ENCODE measurements around the gene SPHKAP.
A peak's percentile ranks its signal among the peaks of the same experiment; 100 is the strongest.
"Not testable (repeated sequence)": the region's sequence is repeated elsewhere in the genome, so short reads cannot be mapped to it uniquely, and the experiment has no call there.

The SPHKAP gene

GRCh38 chr2:228181098-228182019 lies at the start of gene SPHKAP:
TSS of gene SPHKAP (minus strand) at chr2:228181687. CDS start at chr2:228181598, 89 bp downstream.
- no peak for TF ChIP-seq POLR2A (IDR thresholded peaks at IDR 0.05; ENCODE audit: low read depth, low read length)
- DNase-seq (ENCODE audit: insufficient read length, low spot score) = no peak
- no peak for FAIRE-seq

- TF ChIP-seq POLR2A (IDR thresholded peaks at IDR 0.05; ENCODE audit: low read depth, low read length) = no peak
- FAIRE-seq (no peak), DNase-seq (ENCODE audit: insufficient read length, low spot score) (no peak)
Measured at GRCh38 chr2:228227466-228227865, 46.0 kb upstream of the SPHKAP start.

GRCh38 chr2:228224410-228224809 lies 42.9 kb upstream of the SPHKAP start:
- FAIRE-seq (no peak), DNase-seq (ENCODE audit: insufficient read length, low spot score) (no peak)
- TF ChIP-seq POLR2A (IDR thresholded peaks at IDR 0.05; ENCODE audit: low read depth, low read length) = no peak

- not testable (repeated sequence) for FAIRE-seq; DNase-seq (ENCODE audit: insufficient read length, low spot score)
Measured at GRCh38 chr2:228218593-228218992, 37.1 kb upstream of the SPHKAP start.

GRCh38 chr2:228197504-228197903 lies 16.0 kb upstream of the SPHKAP start:
- no peak for FAIRE-seq
- DNase-seq (ENCODE audit: insufficient read length, low spot score) = no peak
- no peak for TF ChIP-seq POLR2A (IDR thresholded peaks at IDR 0.05; ENCODE audit: low read depth, low read length)

GRCh38 chr2:228180181-228181097 lies 1.0 kb downstream of the SPHKAP start:
- no peak for FAIRE-seq
- no peak for TF ChIP-seq POLR2A (IDR thresholded peaks at IDR 0.05; ENCODE audit: low read depth, low read length)
- no peak for DNase-seq (ENCODE audit: insufficient read length, low spot score)

- FAIRE-seq (no peak), DNase-seq (ENCODE audit: insufficient read length, low spot score) (no peak)
- TF ChIP-seq POLR2A (IDR thresholded peaks at IDR 0.05; ENCODE audit: low read depth, low read length) = no peak
Measured at GRCh38 chr2:228167290-228167689, 14.2 kb downstream of the SPHKAP start.

- no peak for DNase-seq (ENCODE audit: insufficient read length, low spot score)
- FAIRE-seq = no peak
- no peak for TF ChIP-seq POLR2A (IDR thresholded peaks at IDR 0.05; ENCODE audit: low read depth, low read length)
Measured at GRCh38 chr2:228164718-228165117, 16.8 kb downstream of the SPHKAP start.

GRCh38 chr2:228157841-228158240 lies 23.6 kb downstream of the SPHKAP start:
- DNase-seq (ENCODE audit: insufficient read length, low spot score) = no peak
- TF ChIP-seq POLR2A (IDR thresholded peaks at IDR 0.05; ENCODE audit: low read depth, low read length) = no peak

GRCh38 chr2:228144961-228145360 lies 36.5 kb downstream of the SPHKAP start:
- no peak for TF ChIP-seq POLR2A (IDR thresholded peaks at IDR 0.05; ENCODE audit: low read depth, low read length)
- DNase-seq (ENCODE audit: insufficient read length, low spot score) (no peak), FAIRE-seq (no peak)

More at GRCh38 chr2:228157841-228158240, 23.6 kb downstream of the SPHKAP start:
- no peak for FAIRE-seq

GRCh38 chr2:228140934-228141528 lies 40.5 kb downstream of the SPHKAP start:
- DNase-seq (ENCODE audit: insufficient read length, low spot score) (no peak), FAIRE-seq (no peak)
- no peak for TF ChIP-seq POLR2A (IDR thresholded peaks at IDR 0.05; ENCODE audit: low read depth, low read length)

GRCh38 chr2:228136027-228136426 lies 45.5 kb downstream of the SPHKAP start:
- no peak for TF ChIP-seq POLR2A (IDR thresholded peaks at IDR 0.05; ENCODE audit: low read depth, low read length)
- no peak for DNase-seq (ENCODE audit: insufficient read length, low spot score)
- FAIRE-seq = no peak

- no peak for TF ChIP-seq POLR2A (IDR thresholded peaks at IDR 0.05; ENCODE audit: low read depth, low read length)
- FAIRE-seq = no peak
- no peak for DNase-seq (ENCODE audit: insufficient read length, low spot score)
Measured at GRCh38 chr2:228135300-228135699, 46.2 kb downstream of the SPHKAP start.

- FAIRE-seq = peak; percentile 52
- no peak for TF ChIP-seq POLR2A (IDR thresholded peaks at IDR 0.05; ENCODE audit: low read depth, low read length)
- DNase-seq (ENCODE audit: insufficient read length, low spot score) = peak; percentile 9
Measured at GRCh38 chr2:228131833-228132232, 49.7 kb downstream of the SPHKAP start.

Data from H54 (cell line).